Measurements from ENCODE around the gene LRBA.
A peak's percentile ranks its signal among the peaks of the same experiment; 100 is the strongest.

- TF ChIP-seq CTCF (IDR thresholded peaks at IDR 0.05) (peak; percentile 43; the same call in 1 of the 2 replicates), TCF12 (IDR thresholded peaks at IDR 0.05) (no peak), EP300 (IDR thresholded peaks at IDR 0.05; ENCODE audit: borderline replicate concordance in 1 of 2, low read depth in 1 of 2, low read length in 1 of 2) (no peak)
Observed at GRCh38 chr4:150960079-150960478, 55.0 kb downstream of the LRBA start.

Data from SK-N-SH (cell line).